ENCODE results near the gene RABGGTB. TPM values are rescaled to one million over a fixed set of nuclear protein-coding genes. Genes with fewer than 3 reads are reported as not detected.

RABGGTB gene
- polyA plus RNA-seq, 3 donors, result 6.5 to 84.2 (median 8.1) TPM

DNA sequence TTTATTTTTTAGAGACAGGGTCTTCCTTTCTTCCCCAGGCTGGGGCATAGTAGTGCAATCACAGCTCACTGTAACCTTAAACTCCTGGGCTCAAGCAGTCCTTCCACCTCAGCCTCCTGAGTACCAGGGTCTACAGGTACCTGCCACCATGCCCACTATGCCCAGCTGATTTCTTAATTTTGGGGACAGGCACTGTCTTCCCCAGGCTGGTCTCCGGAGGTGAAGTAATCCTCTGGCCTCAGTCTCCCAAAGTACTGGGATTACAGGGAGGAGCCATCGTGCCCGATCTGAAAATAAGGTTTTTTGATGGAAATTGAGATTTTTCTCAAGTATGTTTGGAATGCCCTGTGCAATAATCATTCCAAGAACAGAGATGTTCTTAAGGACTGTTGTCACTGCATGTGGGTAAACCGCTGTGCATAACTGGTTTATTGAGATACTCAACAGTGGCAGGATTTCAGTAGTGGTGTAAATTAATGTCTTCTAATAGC is 9.7 kb downstream of the RABGGTB start:
- Mint-ChIP-seq H3K4me3 (no peak overlapping the region), H3K9me3 (no peaks in the 10 kb centered on the region), H3K4me1 (peaks cover 5% of the 10 kb centered on the region), H3K27me3 (ENCODE audit: low read depth in 3 of 3) (no peaks in the 10 kb centered on the region), H3K36me3 (peaks cover 58 to 82% of the 10 kb centered on the region in 2 donors), H3K27ac (no peak overlapping the region)
- H3K4me2 ChIP-seq (replicated peaks; ENCODE audit: extremely low read depth, low read length, poor library complexity, severe bottlenecking), result no peak overlapping the region
- H3K9me3 ChIP-seq (replicated peaks in 1 of 2; ENCODE audit: control insufficient read depth in 1 of 2, insufficient read depth in 1 of 2, low read length in 2 of 2), result no peaks in the 10 kb centered on the region
- H3K79me2 ChIP-seq (ENCODE audit: insufficient read depth, low read length), result peaks cover 21% of the 10 kb centered on the region
- no peaks in the 10 kb centered on the region for H3K27me3 ChIP-seq (ENCODE audit: control insufficient read depth in 2 of 2, insufficient read depth in 2 of 2, low read length in 2 of 2)
- peaks cover 2 to 3% of the 10 kb centered on the region in 2 donors for H3K4me1 ChIP-seq (ENCODE audit: control insufficient read depth in 1 of 2, insufficient read depth in 2 of 2, low read length in 2 of 2)
- WGBS (ENCODE audit: insufficient coverage), result 100% methylated on average over 2 of the region's 4 CpGs
- no peak for DNase-seq
- peaks cover 59% of the 10 kb centered on the region for H4K20me1 ChIP-seq (ENCODE audit: insufficient read depth, low read length)
- TF ChIP-seq, protein P1, sequence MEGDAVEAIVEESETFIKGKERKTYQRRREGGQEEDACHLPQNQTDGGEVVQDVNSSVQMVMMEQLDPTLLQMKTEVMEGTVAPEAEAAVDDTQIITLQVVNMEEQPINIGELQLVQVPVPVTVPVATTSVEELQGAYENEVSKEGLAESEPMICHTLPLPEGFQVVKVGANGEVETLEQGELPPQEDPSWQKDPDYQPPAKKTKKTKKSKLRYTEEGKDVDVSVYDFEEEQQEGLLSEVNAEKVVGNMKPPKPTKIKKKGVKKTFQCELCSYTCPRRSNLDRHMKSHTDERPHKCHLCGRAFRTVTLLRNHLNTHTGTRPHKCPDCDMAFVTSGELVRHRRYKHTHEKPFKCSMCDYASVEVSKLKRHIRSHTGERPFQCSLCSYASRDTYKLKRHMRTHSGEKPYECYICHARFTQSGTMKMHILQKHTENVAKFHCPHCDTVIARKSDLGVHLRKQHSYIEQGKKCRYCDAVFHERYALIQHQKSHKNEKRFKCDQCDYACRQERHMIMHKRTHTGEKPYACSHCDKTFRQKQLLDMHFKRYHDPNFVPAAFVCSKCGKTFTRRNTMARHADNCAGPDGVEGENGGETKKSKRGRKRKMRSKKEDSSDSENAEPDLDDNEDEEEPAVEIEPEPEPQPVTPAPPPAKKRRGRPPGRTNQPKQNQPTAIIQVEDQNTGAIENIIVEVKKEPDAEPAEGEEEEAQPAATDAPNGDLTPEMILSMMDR (IDR thresholded peaks at IDR 0.05), result no peak
- no peak overlapping the region for H2AFZ ChIP-seq (ENCODE audit: insufficient read depth, low read depth, low read length, poor library complexity, severe bottlenecking)
- no peak overlapping the region for H3K4me3 ChIP-seq (replicated peaks in 1 of 3; ENCODE audit: low read depth in 2 of 3, low read length in 3 of 3)
- intact Hi-C loops (cut with micrococcal nuclease), result no loop called here
- H3K27ac ChIP-seq (ENCODE audit: low read depth in 1 of 2, low read length in 2 of 2), result no peak overlapping the region
- peaks cover 67 to 82% of the 10 kb centered on the region in 2 donors for H3K36me3 ChIP-seq (replicated peaks in 1 of 2; ENCODE audit: control insufficient read depth in 1 of 2, insufficient read depth in 2 of 2, low read length in 2 of 2)
- H3K9ac ChIP-seq (ENCODE audit: insufficient read depth, low read length, poor library complexity, severe bottlenecking), result no peak overlapping the region

DNA sequence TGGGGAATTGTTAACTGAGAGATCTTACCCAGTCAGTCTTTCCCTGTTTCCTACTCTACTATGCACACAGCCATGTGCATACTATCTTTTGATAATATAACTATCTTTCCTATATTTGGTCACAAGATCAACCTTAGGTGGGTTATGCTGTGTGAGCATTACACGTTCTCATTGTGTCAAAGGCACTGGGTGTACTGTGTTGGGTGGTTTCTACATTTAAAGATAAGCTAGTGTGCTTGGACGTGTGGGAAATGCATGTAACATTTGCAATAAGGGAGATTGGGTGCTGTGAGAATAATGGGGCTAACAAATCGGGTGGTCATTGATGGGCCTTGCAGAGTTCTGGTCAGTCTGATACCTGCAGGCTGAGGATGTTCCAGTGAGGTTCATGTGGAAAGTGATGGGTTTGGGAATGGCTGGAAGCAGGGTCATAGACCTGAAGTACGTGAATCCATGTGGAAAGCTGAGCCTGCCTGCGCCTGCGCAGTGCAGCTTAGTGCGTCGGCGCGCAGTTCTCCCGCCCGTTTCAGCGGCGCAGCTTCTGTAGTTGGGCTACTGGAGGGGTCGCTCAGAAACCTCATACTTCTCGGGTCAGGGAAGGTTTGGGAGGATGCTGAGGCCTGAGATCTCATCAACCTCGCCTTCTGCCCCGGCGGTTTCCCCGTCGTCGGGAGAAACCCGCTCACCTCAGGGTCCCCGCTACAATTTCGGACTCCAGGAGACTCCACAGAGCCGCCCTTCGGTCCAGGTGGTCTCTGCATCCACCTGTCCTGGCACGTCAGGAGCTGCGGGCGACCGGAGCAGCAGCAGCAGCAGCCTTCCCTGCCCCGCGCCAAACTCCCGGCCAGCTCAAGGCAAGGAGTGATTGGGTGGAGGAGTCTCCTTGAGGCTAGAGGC is 10.6 kb downstream of the RABGGTB start, which contains the start of gene MSH4:
Gene MSH4 (plus strand): TSS at position 507 of the 897 bp plus-strand sequence. CDS start 104 bp downstream, at position 611.
- Histone ChIP-seq H3K9ac (ENCODE audit: insufficient read depth, low read length, poor library complexity, severe bottlenecking) (no peak within 1 kb of the TSS), H3K36me3 (replicated peaks in 1 of 2; ENCODE audit: control insufficient read depth in 1 of 2, insufficient read depth in 2 of 2, low read length in 2 of 2) (peaks cover 58 to 73% of the 10 kb centered on the region in 2 donors), H4K20me1 (ENCODE audit: insufficient read depth, low read length) (peaks cover 50% of the 10 kb centered on the region)

More for the DNA sequence above, 10.6 kb downstream of the RABGGTB start, which contains the start of gene MSH4:
- Histone ChIP-seq H3K4me3 (replicated peaks in 1 of 3; ENCODE audit: low read depth in 2 of 3, low read length in 3 of 3) (no peak within 1 kb of the TSS), H3K4me2 (replicated peaks; ENCODE audit: extremely low read depth, low read length, poor library complexity, severe bottlenecking) (no peak within 1 kb of the TSS), H3K9me3 (replicated peaks in 1 of 2; ENCODE audit: control insufficient read depth in 1 of 2, insufficient read depth in 1 of 2, low read length in 2 of 2) (no peaks in the 10 kb centered on the region), H3K79me2 (ENCODE audit: insufficient read depth, low read length) (peaks cover 13% of the 10 kb centered on the region), H3K4me1 (ENCODE audit: control insufficient read depth in 1 of 2, insufficient read depth in 2 of 2, low read length in 2 of 2) (no peaks in the 10 kb centered on the region), H2AFZ (ENCODE audit: insufficient read depth, low read depth, low read length, poor library complexity, severe bottlenecking) (no peak within 1 kb of the TSS), H3K27ac (ENCODE audit: low read depth in 1 of 2, low read length in 2 of 2) (no peak within 1 kb of the TSS), H3K27me3 (ENCODE audit: control insufficient read depth in 2 of 2, insufficient read depth in 2 of 2, low read length in 2 of 2) (no peaks in the 10 kb centered on the region)
- Mint-ChIP-seq H3K4me3 (no peak within 1 kb of the TSS), H3K9me3 (no peaks in the 10 kb centered on the region), H3K27me3 (ENCODE audit: low read depth in 3 of 3) (no peaks in the 10 kb centered on the region), H3K27ac (peak within 1 kb of the TSS in 3 of 7 donors; percentile 29 to 66 (median 46)), H3K4me1 (no peaks in the 10 kb centered on the region), H3K36me3 (peaks cover 50 to 73% of the 10 kb centered on the region in 2 donors)
- TF ChIP-seq, protein P1 (IDR thresholded peaks at IDR 0.05), result no peak
- 94% methylated on average over 34 of the region's 34 CpGs for WGBS (ENCODE audit: insufficient coverage)
- no peak for DNase-seq
- intact Hi-C loops (cut with micrococcal nuclease), result no loop called here
